Adrenal gland (tissue), 5 donors: ENCODE results near the gene TET3.

Experiments
- CTCF ChIP-seq, 6 experiments: fragments of 450-650 bp in 4 of 6; fragments of 200-600 bp in 2 of 6; sonication (generic) in 1 of 6; IDR thresholded peaks; 1 replicate in 5 of 6; 2 replicates in 1 of 6; pipeline versions ENCODE4 v1.5.1 to v1.8.0; 2016 to 2021; ENCODE audit warnings: antibody characterized with exemption in 6 of 6, mild to moderate bottlenecking in 2 of 6, moderate library complexity in 1 of 6
- POLR2A ChIP-seq, 2 donors: fragments of 450-650 bp; IDR thresholded peaks; one replicate each; pipeline ENCODE4 v1.6.1; 2017; ENCODE audit warnings: antibody characterized with exemption in 2 of 2, mild to moderate bottlenecking in 2 of 2, moderate library complexity in 1 of 2
- donor health status: DM: no; HTN: no; CAD: no.

DNA sequence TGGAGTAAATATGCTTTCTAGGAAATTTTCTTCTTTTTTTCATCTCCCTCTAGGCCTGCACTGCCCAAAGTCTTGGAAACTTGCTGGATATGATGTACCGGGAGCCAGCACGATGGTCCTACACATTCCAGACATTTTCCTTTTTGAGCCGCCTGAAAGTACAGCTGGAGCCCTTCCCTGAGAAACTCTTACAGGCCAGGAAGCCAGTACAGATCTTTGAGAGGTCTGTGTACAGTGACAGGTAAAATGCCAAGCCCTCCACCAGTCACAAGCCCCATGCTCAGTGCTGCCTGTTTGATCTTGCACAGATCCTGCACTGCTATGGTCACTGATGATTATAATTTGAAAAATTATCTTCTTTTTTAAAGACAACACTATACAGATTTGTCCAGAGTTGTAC lies 38.0 kb upstream of the TET3 start:
- no peak for TF ChIP-seq CTCF (IDR thresholded peaks at IDR 0.05)
- no peak for TF ChIP-seq POLR2A (IDR thresholded peaks at IDR 0.05)
